NCI-H2196 treated with DMSO at 0.1 percent for 48 hours (cell line): ENCODE data around the gene TPRG1L.
A peak's percentile ranks its signal among the peaks of the same experiment; 100 is the strongest.
"Not testable (repeated sequence)": the region's sequence is repeated elsewhere in the genome, so short reads cannot be mapped to it uniquely, and the experiment has no call there.

Experiments
- DNase-seq: peaks from one replicate; lab custom pipeline; 2025; ENCODE audit not compliant: unreplicated experiment; lab: John Stamatoyannopoulos, UW

TPRG1L gene

GRCh38 chr1:3624200-3625136 is at the start of gene TPRG1L:
TPRG1L (plus strand) TSS chr1:3625015; CDS start chr1:3625073, 58 bp downstream.
- DNase-seq: peak; percentile 95

DNA sequence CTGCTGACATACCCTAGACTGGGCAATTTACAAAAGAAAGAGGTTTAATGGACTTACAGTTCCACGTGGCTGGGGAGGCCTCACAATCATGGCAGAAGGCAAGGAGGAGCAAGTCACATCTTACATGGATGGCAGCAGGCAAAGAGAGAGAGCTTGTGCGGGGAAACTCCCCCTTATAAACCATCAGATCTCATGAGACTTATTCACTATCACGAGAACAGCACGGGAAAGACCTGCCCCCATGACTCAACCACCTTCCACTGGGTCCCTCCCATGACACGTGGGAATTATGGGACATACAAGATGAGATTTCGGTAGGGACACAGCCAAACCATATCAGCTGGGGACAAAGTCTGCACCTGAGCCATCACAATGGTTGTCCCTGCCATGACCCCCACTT is 49.3 kb upstream of the TPRG1L start:
- not testable (repeated sequence) for DNase-seq

GRCh38 chr1:3575993-3576392 is 48.8 kb upstream of the TPRG1L start:
- no peak for DNase-seq

DNA sequence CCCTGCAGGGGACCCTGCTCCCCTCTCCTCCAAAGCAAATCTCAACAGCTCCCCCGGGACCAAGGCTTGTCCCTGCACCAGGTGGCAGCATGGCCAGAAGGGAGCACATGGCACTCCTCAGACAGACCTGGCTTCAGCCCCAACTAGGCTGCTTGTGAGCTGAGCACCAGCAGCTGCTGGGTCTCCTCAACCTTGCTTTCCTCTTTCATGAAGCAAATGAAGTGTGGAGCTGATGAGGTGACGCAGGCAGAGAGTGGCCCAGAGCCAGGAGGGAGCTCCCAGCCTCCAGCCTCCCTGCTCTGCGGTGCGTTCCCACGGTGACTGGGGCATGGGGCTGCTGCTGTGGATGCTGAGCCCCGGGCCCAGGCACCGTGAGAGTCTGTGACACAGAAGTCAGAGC is 47.5 kb upstream of the TPRG1L start:
- peak; percentile 34 for DNase-seq

DNA sequence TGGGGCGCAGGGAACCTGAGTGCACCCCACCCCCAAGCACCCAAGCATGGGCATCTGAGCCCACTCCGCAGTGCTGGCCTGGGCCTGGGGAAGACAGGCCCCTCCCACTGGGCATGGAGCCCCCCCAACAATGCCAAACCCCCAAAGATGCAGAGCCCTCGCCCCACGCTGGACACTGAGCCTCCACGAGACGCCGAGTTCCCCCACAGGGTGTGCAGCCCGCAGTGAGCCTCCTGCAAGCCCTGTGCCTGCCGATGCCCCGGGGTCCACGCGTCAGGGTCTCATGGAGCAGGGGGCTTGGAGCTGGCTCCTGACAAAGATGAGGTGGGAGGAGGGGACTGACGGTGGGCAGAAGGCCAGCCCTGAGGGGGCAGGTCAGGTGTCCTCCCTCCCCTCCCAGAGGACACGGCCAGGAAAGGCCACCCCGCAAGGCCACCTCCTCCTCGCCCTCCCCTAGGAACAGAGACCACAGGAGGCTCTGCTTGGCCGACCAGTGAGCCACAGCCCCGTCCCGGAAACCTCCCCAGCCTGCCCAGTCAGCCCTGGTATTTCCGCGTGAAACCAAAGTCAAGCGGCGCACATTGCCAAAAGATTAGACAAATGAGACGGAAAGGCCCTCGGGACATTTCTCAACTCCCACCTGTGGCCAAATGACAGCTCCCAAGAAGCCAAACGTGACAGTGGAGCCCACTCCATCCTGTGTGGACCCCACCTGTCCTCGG is 46.9 kb upstream of the TPRG1L start:
- DNase-seq: no peak

- DNase-seq: no peak
These were observed 46.4 kb upstream of the TPRG1L start for GRCh38 chr1:3578433-3578805.

- no peak for DNase-seq
These were observed 45.9 kb upstream of the TPRG1L start for GRCh38 chr1:3578906-3579305.

DNA sequence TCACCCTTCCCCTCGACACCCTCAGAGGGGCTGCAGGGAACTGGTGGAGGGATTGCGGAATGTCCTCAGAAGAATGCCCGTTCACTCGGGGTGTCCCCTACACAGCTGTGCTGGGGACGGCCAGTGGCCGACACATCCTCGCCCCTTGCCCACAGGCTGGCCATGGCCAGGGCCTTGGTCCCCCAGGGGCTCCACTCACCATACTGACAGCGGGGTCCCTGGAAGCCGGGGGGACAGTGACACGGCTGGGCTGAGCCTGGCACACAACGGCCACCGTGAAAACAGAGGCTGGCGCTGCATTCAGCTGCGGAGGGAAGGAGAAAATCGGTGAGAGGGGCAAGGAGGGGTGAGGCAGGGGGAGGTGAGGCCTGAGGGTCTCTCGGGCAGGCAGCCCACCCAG is 45.2 kb upstream of the TPRG1L start:
- no peak for DNase-seq

GRCh38 chr1:3580231-3580630 is 44.6 kb upstream of the TPRG1L start:
- DNase-seq: no peak

DNA sequence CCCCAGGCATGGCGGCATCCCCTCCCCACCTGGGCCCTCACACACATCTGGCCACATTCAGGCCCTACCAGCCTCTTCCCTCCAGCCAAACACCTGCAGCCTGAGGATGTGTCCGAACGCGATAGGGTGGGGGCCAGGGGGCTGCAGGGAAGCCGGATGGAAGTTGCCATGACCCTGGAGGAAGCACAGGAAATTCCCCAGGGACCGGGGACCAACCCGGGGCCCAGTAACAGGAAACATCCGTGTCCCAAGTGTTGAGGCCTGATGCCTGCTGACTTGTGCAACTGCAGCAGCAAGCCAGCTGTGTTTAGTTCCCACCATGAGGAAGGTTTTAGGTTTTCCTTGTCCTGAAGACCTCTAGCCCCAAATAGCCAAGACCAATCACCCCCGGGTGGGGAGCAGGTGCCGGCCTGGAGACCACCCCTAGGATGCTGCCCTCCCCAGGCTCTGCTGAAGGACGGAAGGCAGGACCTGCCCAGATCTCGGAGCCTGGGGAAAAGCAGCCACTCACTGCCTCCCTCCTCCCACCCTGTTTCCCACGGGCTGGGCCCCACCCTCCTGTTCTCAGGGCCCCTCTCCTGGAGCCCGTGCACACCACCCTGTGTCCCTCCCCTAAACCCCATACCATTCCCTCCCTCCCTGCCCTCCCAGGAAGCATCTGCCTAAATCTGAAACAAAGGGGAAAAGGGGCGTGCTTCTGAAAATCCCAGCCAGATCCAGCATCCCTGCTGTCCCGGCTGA is 43.3 kb upstream of the TPRG1L start:
- DNase-seq: no peak

GRCh38 chr1:3583751-3584150 is 41.1 kb upstream of the TPRG1L start:
- not testable (repeated sequence) for DNase-seq

DNA sequence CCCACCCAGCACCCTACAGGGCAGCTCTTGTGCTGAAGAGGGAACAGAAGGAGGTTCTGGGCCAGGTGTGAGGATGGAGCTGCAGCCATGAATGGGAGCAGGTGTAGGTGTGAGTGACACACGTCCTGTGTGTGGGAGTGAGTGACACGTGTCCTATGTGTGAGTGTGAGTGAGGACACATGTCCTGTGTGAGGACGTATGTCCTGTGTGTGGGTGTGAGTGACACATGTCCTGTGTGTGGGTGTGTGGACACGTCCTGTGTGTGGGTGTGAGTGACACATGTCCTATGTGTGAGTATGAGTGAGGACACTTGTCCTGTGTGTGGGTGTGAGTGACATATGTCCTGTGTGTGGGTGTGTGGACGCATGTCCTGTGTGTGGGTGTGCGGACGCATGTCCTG is 39.9 kb upstream of the TPRG1L start:
- no peak for DNase-seq

GRCh38 chr1:3585353-3585868 is 39.4 kb upstream of the TPRG1L start:
- DNase-seq: not testable (repeated sequence)

DNA sequence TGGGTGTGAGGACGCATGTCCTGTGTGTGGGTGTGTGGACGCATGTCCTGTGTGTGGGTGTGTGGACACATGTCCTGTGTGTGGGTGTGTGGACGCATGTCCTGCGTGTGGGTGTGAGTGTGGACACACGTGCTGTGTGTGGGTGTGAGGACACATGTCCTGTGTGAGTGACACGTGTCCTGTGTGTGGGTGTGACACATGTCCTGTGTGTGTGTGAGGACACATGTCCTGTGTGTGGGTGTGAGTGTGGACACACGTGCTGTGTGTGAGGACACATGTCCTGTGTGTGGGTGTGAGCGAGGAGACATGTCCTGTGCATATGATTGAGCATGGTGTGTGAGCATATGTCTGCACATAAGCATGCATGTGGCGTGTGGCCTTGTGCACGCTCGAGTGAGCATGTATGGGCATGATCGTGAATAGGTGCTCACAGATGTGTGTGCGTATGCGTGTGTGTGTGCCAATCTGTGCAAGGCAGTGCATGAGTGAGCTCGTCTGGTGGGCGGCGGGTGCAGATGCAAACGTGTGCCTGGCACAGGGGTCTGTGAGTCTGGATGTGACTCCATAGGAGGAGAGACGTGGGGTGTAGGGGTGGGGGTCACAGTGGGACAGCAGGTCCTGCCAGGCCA is 38.8 kb upstream of the TPRG1L start:
- no peak for DNase-seq

GRCh38 chr1:3586986-3587759 is 37.6 kb upstream of the TPRG1L start:
- no peak for DNase-seq

- DNase-seq: no peak
These were observed 36.4 kb upstream of the TPRG1L start for GRCh38 chr1:3588395-3588794.

DNA sequence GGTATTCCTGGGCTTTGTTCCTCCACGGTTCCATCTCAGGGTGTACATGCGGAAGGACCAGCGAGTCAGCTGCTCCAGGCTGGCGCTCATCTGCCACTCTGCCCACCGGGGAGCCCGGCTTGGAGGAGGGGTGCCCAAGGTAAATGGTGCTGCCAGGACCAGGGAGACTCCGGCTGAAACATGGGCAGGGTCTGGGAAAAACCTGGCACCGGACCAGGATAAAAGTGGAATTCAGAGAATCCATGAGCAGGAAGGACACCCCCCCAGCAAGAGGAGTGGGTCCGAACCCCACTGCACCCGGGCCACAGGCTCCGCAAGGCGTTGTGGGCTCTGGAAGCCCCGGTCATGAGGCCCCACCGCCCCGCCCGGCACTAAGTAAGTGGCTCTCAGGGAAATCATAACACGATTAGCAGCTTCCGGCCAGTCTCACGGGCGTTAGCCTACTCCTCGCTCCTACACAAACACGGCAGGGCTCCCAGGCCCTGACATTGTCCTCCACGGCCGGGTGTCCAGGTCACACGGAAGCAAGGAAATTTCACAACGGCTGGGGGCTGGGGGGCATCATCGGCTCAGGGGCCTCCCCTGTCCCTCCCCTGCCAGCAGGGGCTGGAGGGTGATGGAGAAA is 34.6 kb upstream of the TPRG1L start:
- no peak for DNase-seq

- DNase-seq: no peak
These were observed 33.6 kb upstream of the TPRG1L start for GRCh38 chr1:3590951-3591865.

DNA sequence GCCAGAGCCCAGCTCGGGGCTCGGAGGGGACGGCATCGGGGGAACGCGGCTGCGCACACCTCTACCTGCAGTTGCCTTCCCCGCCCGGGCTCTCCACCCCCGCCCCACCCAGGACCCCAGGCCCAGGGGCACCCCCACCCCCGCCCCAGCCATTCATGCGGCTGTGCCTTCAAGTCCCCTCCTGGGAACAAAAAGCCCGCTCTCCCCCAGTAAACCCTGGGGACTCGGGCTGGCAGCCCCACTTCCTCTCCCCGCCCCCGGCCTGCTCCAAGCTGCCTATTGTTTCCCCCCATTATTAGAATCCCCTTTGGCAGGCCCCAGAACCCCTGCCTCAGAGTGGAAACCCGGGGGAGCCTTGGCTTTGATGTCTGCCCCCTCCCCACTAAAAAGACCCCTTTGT is 31.5 kb upstream of the TPRG1L start:
- DNase-seq: no peak
